GOT3 (cell line): Measurements from ENCODE around the gene GRAMD4.

Experiments
- DNase-seq: peaks from one replicate; lab custom pipeline; 2025; ENCODE audit warnings: mixed read lengths; lab: John Stamatoyannopoulos, UW

Gene GRAMD4

DNA sequence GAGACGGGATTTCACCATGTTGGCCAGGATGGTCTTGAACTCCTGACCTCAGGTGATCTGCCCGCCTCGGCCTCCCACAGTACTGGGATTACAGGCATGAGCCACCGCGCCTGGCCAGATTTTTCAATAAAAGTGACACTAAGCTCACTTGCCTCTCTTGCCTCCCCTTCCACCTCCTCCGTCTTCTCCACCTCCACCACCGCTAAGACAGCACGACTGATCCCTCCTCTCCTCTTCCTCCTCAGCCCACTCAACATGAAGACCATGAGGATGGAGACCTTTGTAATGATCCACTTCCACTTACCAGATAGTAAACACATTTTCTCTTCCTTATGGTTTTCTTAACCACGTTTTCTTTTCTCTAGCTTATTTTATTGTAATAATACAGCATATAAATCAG, 103.7 kb downstream of the GRAMD4 start:
- DNase-seq: no peak

GRCh38 chr22:46725096-46725495, 104.9 kb downstream of the GRAMD4 start:
- no peak for DNase-seq

DNA sequence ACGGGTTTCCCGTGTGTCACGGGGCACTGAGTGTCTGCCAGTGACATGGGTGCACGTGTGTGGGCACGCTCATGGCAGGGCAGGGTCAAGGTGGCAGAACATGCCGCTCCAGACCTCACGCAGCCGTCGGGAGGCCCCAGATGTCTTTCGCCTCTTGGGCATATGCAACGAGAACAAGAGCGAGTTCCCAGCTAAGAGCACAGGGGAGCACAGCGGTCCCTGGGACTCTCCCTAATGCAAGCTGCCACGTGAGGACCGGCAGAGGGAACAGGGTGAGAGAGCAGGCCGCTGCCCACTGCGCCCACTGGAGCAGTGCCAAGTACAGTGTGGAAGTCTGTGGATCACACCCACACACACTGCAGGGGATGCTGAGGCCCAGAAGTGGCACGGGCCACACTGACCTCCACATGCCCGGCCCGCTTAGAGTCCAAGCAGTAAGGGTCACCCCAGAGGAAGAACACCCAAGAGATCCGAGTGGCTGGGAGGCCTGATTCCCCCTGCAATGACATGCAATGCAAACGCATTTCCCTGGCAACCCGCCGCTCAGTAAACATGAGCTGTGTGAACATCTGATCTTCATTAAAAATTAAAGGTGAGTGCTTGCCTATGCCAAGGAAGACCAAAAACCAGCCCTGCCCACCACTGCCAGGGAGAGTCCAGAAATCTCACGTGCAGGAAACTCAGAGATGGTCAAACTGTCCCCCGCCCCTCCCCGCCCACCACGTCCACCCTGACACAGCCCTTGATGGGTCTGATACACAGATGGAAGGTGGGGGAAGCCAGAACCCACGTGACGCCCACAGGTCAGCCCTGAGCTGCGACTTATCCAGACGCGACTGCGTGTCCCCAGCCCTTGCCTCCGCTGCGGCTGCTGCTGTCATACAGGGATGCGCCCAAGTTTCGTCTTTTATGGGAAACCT, 106.1 kb downstream of the GRAMD4 start:
- DNase-seq: no peak

DNA sequence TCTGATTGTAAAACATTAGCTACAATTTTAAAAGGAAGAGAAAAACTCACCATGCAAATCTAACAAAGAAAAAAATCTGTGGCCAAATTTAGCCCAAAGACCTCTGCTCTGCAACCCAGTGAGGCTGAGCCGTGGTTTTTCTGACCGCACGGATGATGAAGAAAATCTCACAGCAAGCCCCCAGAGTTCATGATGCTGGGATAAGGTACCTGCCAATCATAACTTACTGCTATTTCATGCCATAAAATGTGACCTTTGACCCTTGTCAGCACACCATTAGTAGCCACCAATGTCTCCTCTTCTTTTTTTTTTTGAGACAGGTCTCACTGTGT, 106.8 kb downstream of the GRAMD4 start:
- no peak for DNase-seq

GRCh38 chr22:46727813-46728364, 107.7 kb downstream of the GRAMD4 start:
- DNase-seq: no peak

DNA sequence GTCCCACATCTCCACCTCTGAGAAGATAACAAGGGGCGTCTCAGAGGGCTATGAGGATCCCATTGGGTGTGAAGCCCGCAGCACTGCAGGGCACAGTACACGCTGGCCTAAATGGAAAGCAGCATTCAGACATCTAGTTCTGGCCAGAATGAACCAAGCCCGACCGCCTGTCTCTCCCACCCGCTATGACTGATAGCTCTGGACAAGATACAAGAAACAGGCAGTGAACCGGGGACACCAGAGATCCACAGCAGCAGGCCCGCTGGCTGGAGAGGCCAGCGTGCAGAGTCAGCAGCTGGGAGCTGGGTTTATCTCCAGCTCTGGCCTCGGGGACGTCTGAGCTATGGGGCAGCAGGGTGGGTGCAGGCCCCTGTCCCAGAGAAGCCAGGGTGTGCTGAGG, 108.3 kb downstream of the GRAMD4 start:
- DNase-seq: no peak
